IMR-90 (cell line): ENCODE data around the gene ZBTB26. TPM values are rescaled to one million over a fixed set of nuclear protein-coding genes. Genes with fewer than 3 reads are reported as not detected.

Source experiments
- ATAC-seq: fragments of 200-7000 bp; cut with Tn5 transposase; 2 replicates; pipeline ENCODE4 v1.9.1; 2020; ENCODE audit warnings: low read depth, mild to moderate bottlenecking, moderate library complexity
- BruUV-seq: library from RNA; stranded (reverse); fragments of 400-500 nt; replicated peaks from 2 replicates; lab custom pipeline; 2021; lab: Mats Ljungman, UMichigan
- CTCF ChIA-PET: fragments of 300-600 bp; formaldehyde crosslinking; extraction: SDS; loops from one replicate; lab custom pipeline; 2021; ENCODE audit warnings: antibody characterized with exemption; lab: Yijun Ruan, JAX
- POLR2A ChIA-PET: fragments of 300-600 bp; sonication (Branson Sonifier 250); formaldehyde crosslinking; loops from one replicate; lab custom pipeline; 2022; ENCODE audit warnings: antibody characterized with exemption; ENCODE audit not compliant: unreplicated experiment; lab: Charles Lee
- DNase-seq: peaks from one replicate; pipeline ENCODE4 v3.0.0; 2013
- H2AFZ ChIP-seq: replicated peaks from 2 replicates; pipeline ENCODE3; 2013; ENCODE audit warnings: low read length, mild to moderate bottlenecking; ENCODE audit not compliant: poor library complexity
- H2AK5ac ChIP-seq: 2 replicates; pipeline ENCODE4 v1.6.1; 2013; ENCODE audit warnings: low read depth, low read length, inconsistent platforms
- H2AK9ac ChIP-seq: replicated peaks from 2 replicates; pipeline ENCODE3; 2013; ENCODE audit warnings: mild to moderate bottlenecking, low read depth, low read length, moderate library complexity; ENCODE audit not compliant: poor library complexity
- H2BK120ac ChIP-seq: 2 replicates; pipeline ENCODE4 v1.6.1; 2013; ENCODE audit warnings: low read depth, low read length, inconsistent platforms
- H2BK15ac ChIP-seq: 3 replicates; pipeline ENCODE4 v1.6.1; 2013; ENCODE audit warnings: low read depth, low read length, inconsistent platforms
- H2BK20ac ChIP-seq: 2 replicates; pipeline ENCODE4 v1.6.1; 2013; ENCODE audit warnings: low read depth, mild to moderate bottlenecking, inconsistent platforms, low read length, moderate library complexity
- H2BK5ac ChIP-seq: 2 replicates; pipeline ENCODE4 v1.6.1; 2013; ENCODE audit warnings: mild to moderate bottlenecking, low read depth, low read length, inconsistent platforms; ENCODE audit not compliant: poor library complexity, severe bottlenecking
- H3K14ac ChIP-seq: replicated peaks from 2 replicates; pipeline ENCODE4 v1.6.1; 2013; ENCODE audit warnings: low read depth, low read length, inconsistent platforms
- H3K18ac ChIP-seq: 2 replicates; pipeline ENCODE4 v1.6.1; 2013; ENCODE audit warnings: low read depth, low read length, control low read depth
- H3K23ac ChIP-seq: 2 replicates; pipeline ENCODE4 v1.6.1; 2013; ENCODE audit warnings: low read depth, low read length, inconsistent platforms
- H3K27ac ChIP-seq: 2 replicates; pipeline ENCODE4 v1.5.1; 2013; ENCODE audit warnings: mild to moderate bottlenecking, control low read depth, low read length; ENCODE audit not compliant: insufficient read depth
- H3K27me3 ChIP-seq: 2 replicates; pipeline ENCODE4 v1.6.1; 2013; ENCODE audit warnings: low read length; ENCODE audit not compliant: control insufficient read depth, insufficient read depth
- H3K36me3 ChIP-seq: 2 replicates; pipeline ENCODE4 v1.6.1; 2013; ENCODE audit warnings: low read length, mixed read lengths; ENCODE audit not compliant: control insufficient read depth, insufficient read depth
- H3K4ac ChIP-seq: 2 replicates; pipeline ENCODE4 v1.6.1; 2013; ENCODE audit warnings: low read depth, low read length, inconsistent platforms
- H3K4me1 ChIP-seq: 2 replicates; pipeline ENCODE4 v1.6.1; 2013; ENCODE audit warnings: low read length, mixed read lengths; ENCODE audit not compliant: control insufficient read depth, insufficient read depth
- H3K4me2 ChIP-seq: 2 replicates; pipeline ENCODE4 v1.6.1; 2013; ENCODE audit warnings: low read depth, mild to moderate bottlenecking, control low read depth, low read length, moderate library complexity
- H3K4me3 ChIP-seq: 2 replicates; pipeline ENCODE4 v1.5.1; 2013; ENCODE audit warnings: low read depth, mild to moderate bottlenecking, control low read depth, low read length, moderate library complexity; ENCODE audit not compliant: insufficient read depth
- H3K56ac ChIP-seq: 2 replicates; pipeline ENCODE4 v1.6.1; 2013; ENCODE audit warnings: low read length, inconsistent platforms; ENCODE audit not compliant: insufficient read depth; ENCODE audit errors: extremely low read depth
- H3K79me1 ChIP-seq, 2 experiments: 2 replicates each; pipeline ENCODE4 v1.6.1; 2013; ENCODE audit warnings: low read length in 2 of 2, inconsistent platforms in 1 of 2, low read depth in 1 of 2
- H3K9ac ChIP-seq: 2 replicates; pipeline ENCODE4 v1.6.1; 2013; ENCODE audit warnings: low read depth, low read length, control low read depth
- H3K9me1 ChIP-seq: 2 replicates; pipeline ENCODE4 v1.6.1; 2013; ENCODE audit warnings: low read length, inconsistent platforms; ENCODE audit not compliant: insufficient read depth
- H3K9me3 ChIP-seq: 2 replicates; pipeline ENCODE4 v1.6.1; 2013; ENCODE audit warnings: low read length; ENCODE audit not compliant: control insufficient read depth, insufficient read depth
- H4K20me1 ChIP-seq: 2 replicates; pipeline ENCODE4 v1.6.1; 2013; ENCODE audit warnings: low read length, inconsistent platforms; ENCODE audit not compliant: insufficient read depth
- H4K5ac ChIP-seq: 2 replicates; pipeline ENCODE4 v1.6.1; 2013; ENCODE audit warnings: mild to moderate bottlenecking, low read depth, low read length, control low read depth
- H4K8ac ChIP-seq, 2 experiments: 2 replicates each; pipeline ENCODE4 v1.6.1; 2013; ENCODE audit warnings: low read depth in 2 of 2, low read length in 2 of 2, control low read depth in 1 of 2, inconsistent platforms in 1 of 2
- H4K91ac ChIP-seq: 2 replicates; pipeline ENCODE4 v1.6.1; 2013; ENCODE audit warnings: low read depth, low read length, inconsistent platforms; ENCODE audit not compliant: insufficient read depth
- CEBPB ChIP-seq: IDR thresholded peaks from 2 replicates; pipeline ENCODE4 v1.6.1; 2012; ENCODE audit warnings: low read depth, low read length, improper control_type of control experiment
- CHD1 ChIP-seq: IDR thresholded peaks from 2 replicates; pipeline ENCODE4 v1.6.1; 2012; ENCODE audit warnings: low read depth, low read length, improper control_type of control experiment
- FOS ChIP-seq: fragments of 150-350 bp; IDR thresholded peaks from 2 replicates; pipeline ENCODE4 v1.6.1; 2016; ENCODE audit warnings: low read depth, low read length
- NFE2L2 ChIP-seq: fragments of 150-350 bp; IDR thresholded peaks from 2 replicates; pipeline ENCODE4 v1.6.1; 2016; ENCODE audit warnings: low read depth, mild to moderate bottlenecking, low read length
- POLR2A ChIP-seq: IDR thresholded peaks from 2 replicates; pipeline ENCODE4 v1.6.1; 2012; ENCODE audit warnings: mild to moderate bottlenecking, low read depth, low read length
- RAD21 ChIP-seq: IDR thresholded peaks from 2 replicates; pipeline ENCODE4 v1.6.1; 2012; ENCODE audit warnings: low read length, improper control_type of control experiment
- RCOR1 ChIP-seq: IDR thresholded peaks from 2 replicates; pipeline ENCODE4 v1.6.1; 2012; ENCODE audit warnings: mild to moderate bottlenecking, low read length, improper control_type of control experiment; ENCODE audit not compliant: insufficient replicate concordance
- RFX5 ChIP-seq: IDR thresholded peaks from 2 replicates; pipeline ENCODE4 v1.8.0; 2012; ENCODE audit warnings: low read depth, mild to moderate bottlenecking, low read length, moderate library complexity
- dilution Hi-C: fragments of 300-500 bp; cut with HindIII; formaldehyde crosslinking; loops from one replicate; pipeline ENCODE4 v1.14.3; 2018; ENCODE audit warnings: low sequenced_read_pairs; ENCODE audit not compliant: unreplicated experiment
- in situ Hi-C: fragments of 300-500 bp; cut with MboI; formaldehyde crosslinking; loops from 3 replicates; pipeline ENCODE4 v1.14.3; 2019; ENCODE audit warnings: low sequenced_read_pairs, inconsistent platforms, mixed read lengths
- intact Hi-C: fragments of 100-400 bp; cut with micrococcal nuclease; formaldehyde crosslinking; loops from 2 replicates; pipeline ENCODE4 v1.10.0; 2022
- polyA plus RNA-seq, 3 experiments: library from polyadenylated mRNA; depleted of rRNA; stranded (reverse); fragments of >200 nt; gene quantifications; 2 replicates each; pipeline ENCODE4 v1.2.3, GENCODE V29; 2012; ENCODE audit warnings: low replicate concordance in 1 of 3
- total RNA-seq: library from RNA; depleted of rRNA; stranded (reverse); fragments of >200 nt; gene quantifications from 2 replicates; pipeline ENCODE4 v1.2.3, GENCODE V29; 2012
- TF ChIP-seq, protein P1 (sequence below): fragments of 150-350 bp; IDR thresholded peaks from 2 replicates; pipeline ENCODE4 v1.6.1; 2016; ENCODE audit warnings: low read depth, mild to moderate bottlenecking, low read length, moderate library complexity, borderline replicate concordance
- TF ChIP-seq, protein P2 (sequence below): fragments of 150-350 bp; IDR thresholded peaks from 2 replicates; pipeline ENCODE4 v1.6.1; 2017; ENCODE audit warnings: mild to moderate bottlenecking, antibody characterized with exemption, low read length, low read depth
- TF ChIP-seq, protein P3 (sequence below): conservative IDR thresholded peaks from 2 replicates; pipeline ENCODE4 v1.5.1; 2012; ENCODE audit warnings: mild to moderate bottlenecking, low read depth, low read length, improper control_type of control experiment

Gene ZBTB26
- total and polyA plus RNA-seq, 2 of the 4 experiments (the other 2 are of a cell fraction), result 3.1 to 6.1 TPM

DNA sequence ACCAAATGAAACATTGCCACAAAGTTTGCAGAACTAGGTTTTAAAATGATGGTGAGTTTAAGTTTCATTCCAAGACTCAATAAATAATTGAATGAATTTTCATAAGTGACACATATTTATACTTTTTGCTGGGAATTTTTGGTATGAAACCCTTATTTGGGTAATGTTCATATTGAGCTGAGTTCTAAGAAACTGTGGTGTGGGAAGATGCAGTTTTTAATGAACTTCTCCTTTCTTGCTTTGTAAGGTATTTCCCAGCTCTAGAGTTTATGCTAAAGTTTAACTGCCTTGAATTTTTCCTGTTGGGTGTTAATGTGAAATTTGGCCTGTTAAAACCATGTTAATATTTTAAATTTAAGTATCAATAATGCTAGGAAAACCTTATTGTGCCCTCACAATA is 24.6 kb upstream of the ZBTB26 start:
- H3K9ac ChIP-seq, result no peak overlapping the region
- H3K4ac ChIP-seq, result no peak overlapping the region
- H4K20me1 ChIP-seq, result peaks cover 29% of the 10 kb centered on the region
- no peak overlapping the region for H2BK120ac ChIP-seq
- intact Hi-C loops, result no loop called here
- DNase-seq (no peak), ATAC-seq (no peak)
- no peaks in the 10 kb centered on the region for H3K9me1 ChIP-seq
- H2BK15ac ChIP-seq, result no peak overlapping the region
- dilution Hi-C loops, result no loop called here
- no peak overlapping the region for H3K4me2 ChIP-seq
- H3K56ac ChIP-seq, result no peak overlapping the region
- no TSS peak for BruUV-seq
- H2AK5ac ChIP-seq, result no peak overlapping the region
- H2BK20ac ChIP-seq, result no peak overlapping the region
- H3K79me1 ChIP-seq, result peaks cover 26 to 63% of the 10 kb centered on the region in 2 experiments
- H3K27me3 ChIP-seq, result no peaks in the 10 kb centered on the region
- no peak overlapping the region for H4K8ac ChIP-seq
- no peak overlapping the region for H4K91ac ChIP-seq
- H3K4me3 ChIP-seq, result no peak overlapping the region
- no peak overlapping the region for H2AK9ac ChIP-seq
- no peak overlapping the region for H2AFZ ChIP-seq
- no peak overlapping the region for H2BK5ac ChIP-seq
- TF ChIP-seq, protein P1, sequence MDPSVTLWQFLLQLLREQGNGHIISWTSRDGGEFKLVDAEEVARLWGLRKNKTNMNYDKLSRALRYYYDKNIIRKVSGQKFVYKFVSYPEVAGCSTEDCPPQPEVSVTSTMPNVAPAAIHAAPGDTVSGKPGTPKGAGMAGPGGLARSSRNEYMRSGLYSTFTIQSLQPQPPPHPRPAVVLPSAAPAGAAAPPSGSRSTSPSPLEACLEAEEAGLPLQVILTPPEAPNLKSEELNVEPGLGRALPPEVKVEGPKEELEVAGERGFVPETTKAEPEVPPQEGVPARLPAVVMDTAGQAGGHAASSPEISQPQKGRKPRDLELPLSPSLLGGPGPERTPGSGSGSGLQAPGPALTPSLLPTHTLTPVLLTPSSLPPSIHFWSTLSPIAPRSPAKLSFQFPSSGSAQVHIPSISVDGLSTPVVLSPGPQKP, result no peak
- TF ChIP-seq CEBPB, result no peak
- TF ChIP-seq NFE2L2, result no peak
- TF ChIP-seq, protein P2, sequence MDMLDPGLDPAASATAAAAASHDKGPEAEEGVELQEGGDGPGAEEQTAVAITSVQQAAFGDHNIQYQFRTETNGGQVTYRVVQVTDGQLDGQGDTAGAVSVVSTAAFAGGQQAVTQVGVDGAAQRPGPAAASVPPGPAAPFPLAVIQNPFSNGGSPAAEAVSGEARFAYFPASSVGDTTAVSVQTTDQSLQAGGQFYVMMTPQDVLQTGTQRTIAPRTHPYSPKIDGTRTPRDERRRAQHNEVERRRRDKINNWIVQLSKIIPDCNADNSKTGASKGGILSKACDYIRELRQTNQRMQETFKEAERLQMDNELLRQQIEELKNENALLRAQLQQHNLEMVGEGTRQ, result no peak
- no peak for TF ChIP-seq CHD1
- TF ChIP-seq RCOR1, result no peak
- TF ChIP-seq POLR2A, result no peak
- no peak for TF ChIP-seq RAD21
- no peak for TF ChIP-seq FOS
- no peak for TF ChIP-seq RFX5
- TF ChIP-seq, protein P3, sequence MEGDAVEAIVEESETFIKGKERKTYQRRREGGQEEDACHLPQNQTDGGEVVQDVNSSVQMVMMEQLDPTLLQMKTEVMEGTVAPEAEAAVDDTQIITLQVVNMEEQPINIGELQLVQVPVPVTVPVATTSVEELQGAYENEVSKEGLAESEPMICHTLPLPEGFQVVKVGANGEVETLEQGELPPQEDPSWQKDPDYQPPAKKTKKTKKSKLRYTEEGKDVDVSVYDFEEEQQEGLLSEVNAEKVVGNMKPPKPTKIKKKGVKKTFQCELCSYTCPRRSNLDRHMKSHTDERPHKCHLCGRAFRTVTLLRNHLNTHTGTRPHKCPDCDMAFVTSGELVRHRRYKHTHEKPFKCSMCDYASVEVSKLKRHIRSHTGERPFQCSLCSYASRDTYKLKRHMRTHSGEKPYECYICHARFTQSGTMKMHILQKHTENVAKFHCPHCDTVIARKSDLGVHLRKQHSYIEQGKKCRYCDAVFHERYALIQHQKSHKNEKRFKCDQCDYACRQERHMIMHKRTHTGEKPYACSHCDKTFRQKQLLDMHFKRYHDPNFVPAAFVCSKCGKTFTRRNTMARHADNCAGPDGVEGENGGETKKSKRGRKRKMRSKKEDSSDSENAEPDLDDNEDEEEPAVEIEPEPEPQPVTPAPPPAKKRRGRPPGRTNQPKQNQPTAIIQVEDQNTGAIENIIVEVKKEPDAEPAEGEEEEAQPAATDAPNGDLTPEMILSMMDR, result no peak
- H3K9me3 ChIP-seq, result no peaks in the 10 kb centered on the region
- no peak overlapping the region for H3K23ac ChIP-seq
- peaks cover 3% of the 10 kb centered on the region; the same call in 1 of the 2 replicates for H3K4me1 ChIP-seq
- CTCF ChIA-PET, result interaction anchor here (0.7 kb wide), 1 partner anchor 43 kb away, joined by 4 read pairs; the partner anchor contains the start of gene ZBTB6
- peaks cover 11% of the 10 kb centered on the region for H3K36me3 ChIP-seq
- in situ Hi-C loops, result no loop called here
- POLR2A ChIA-PET, result no interaction called here
- H3K27ac ChIP-seq, result no peak overlapping the region
- no peak overlapping the region for H3K18ac ChIP-seq
- H4K5ac ChIP-seq, result no peak overlapping the region
- H3K14ac ChIP-seq, result no peak overlapping the region
